HFFc6 (cell line): ENCODE measurements around the gene MCMBP. TPM values are rescaled to one million over a fixed set of nuclear protein-coding genes. Genes with fewer than 3 reads are reported as not detected.

Source experiments
- DNase-seq: peaks from one replicate; pipeline ENCODE4 v3.0.0-alpha.2; 2018
- H3K27ac Mint-ChIP-seq: 2 replicates; pipeline ENCODE4 v1.8.0; 2020; ENCODE audit warnings: mild to moderate bottlenecking, mixed read lengths
- H3K27me3 Mint-ChIP-seq: 2 replicates; pipeline ENCODE4 v1.8.0; 2021; ENCODE audit warnings: mild to moderate bottlenecking, moderate library complexity, mixed read lengths; ENCODE audit not compliant: insufficient read depth
- H3K36me3 Mint-ChIP-seq: 2 replicates; pipeline ENCODE4 v1.8.0; 2021; ENCODE audit warnings: low read depth, mixed read lengths
- H3K4me1 Mint-ChIP-seq: 2 replicates; pipeline ENCODE4 v1.8.0; 2020; ENCODE audit warnings: low read depth, mixed read lengths
- H3K4me3 Mint-ChIP-seq: 2 replicates; pipeline ENCODE4 v1.8.0; 2020; ENCODE audit warnings: mild to moderate bottlenecking, moderate library complexity, mixed read lengths
- H3K9me3 Mint-ChIP-seq: 2 replicates; pipeline ENCODE4 v1.8.0; 2020; ENCODE audit warnings: mild to moderate bottlenecking, mixed read lengths
- CTCF ChIP-seq: fragments of 200-600 bp; sonication (generic); IDR thresholded peaks from 2 replicates; pipeline ENCODE4 v1.5.0; 2021; ENCODE audit warnings: antibody characterized with exemption, mild to moderate bottlenecking
- total RNA-seq, 6 experiments: library from RNA; stranded (reverse); fragmentation: NEBNext Ultra II Directional; extraction: Animal tissue kit (Norgen Biotek cat#: 25700); gene quantifications; 2 replicates in 1 of 6; 3 replicates in 5 of 6; pipeline ENCODE4 v1.2.3, GENCODE V29; 2021

Gene MCMBP
- total RNA-seq, 6 experiments from 2014 or later = 40.4 to 59.0 (median 53.5) TPM

GRCh38 chr10:119903946-119904666, 31.5 kb upstream of the MCMBP start:
- no peak for TF ChIP-seq CTCF
- no peak for DNase-seq
- Mint-ChIP-seq H3K4me1 (peaks cover 9% of the 10 kb centered on the region), H3K27me3 (no peaks in the 10 kb centered on the region; the same call in 1 of the 2 replicates), H3K27ac (no peak overlapping the region), H3K9me3 (no peaks in the 10 kb centered on the region), H3K36me3 (peaks cover 25% of the 10 kb centered on the region), H3K4me3 (no peak overlapping the region)

- Mint-ChIP-seq H3K36me3 (peaks cover 25% of the 10 kb centered on the region), H3K27me3 (peaks cover 2% of the 10 kb centered on the region; the same call in 1 of the 2 replicates), H3K4me1 (peaks cover 39% of the 10 kb centered on the region), H3K9me3 (no peaks in the 10 kb centered on the region), H3K4me3 (no peak overlapping the region), H3K27ac (no peak overlapping the region)
- DNase-seq = no peak
- TF ChIP-seq CTCF = no peak
These were observed 25.9 kb upstream of the MCMBP start for GRCh38 chr10:119898577-119898976.

GRCh38 chr10:119896937-119897770, 24.5 kb upstream of the MCMBP start:
- DNase-seq = no peak
- no peaks in the 10 kb centered on the region for H3K9me3 Mint-ChIP-seq
- peaks cover 30% of the 10 kb centered on the region for H3K36me3 Mint-ChIP-seq
- no peak for TF ChIP-seq CTCF
- peak overlapping the region; percentile 68 for H3K4me3 Mint-ChIP-seq
- peak overlapping the region; percentile 69 for H3K27ac Mint-ChIP-seq
- peaks cover 2% of the 10 kb centered on the region; the same call in 1 of the 2 replicates for H3K27me3 Mint-ChIP-seq
- peaks cover 44% of the 10 kb centered on the region for H3K4me1 Mint-ChIP-seq

GRCh38 chr10:119896061-119896655, 23.5 kb upstream of the MCMBP start:
- Mint-ChIP-seq H3K36me3 (peaks cover 31% of the 10 kb centered on the region), H3K4me3 (peak overlapping the region; percentile 68), H3K4me1 (peaks cover 47% of the 10 kb centered on the region), H3K27me3 (peaks cover 2% of the 10 kb centered on the region; the same call in 1 of the 2 replicates), H3K9me3 (no peaks in the 10 kb centered on the region), H3K27ac (peak overlapping the region; percentile 69)
- DNase-seq = peak; percentile 55
- no peak for TF ChIP-seq CTCF

- peak overlapping the region; percentile 53 for H3K27ac Mint-ChIP-seq
- peaks cover 11% of the 10 kb centered on the region for H3K27me3 Mint-ChIP-seq
- no peak for TF ChIP-seq CTCF
- H3K9me3 Mint-ChIP-seq = peaks cover 9% of the 10 kb centered on the region; the same call in 1 of the 2 replicates
- H3K4me1 Mint-ChIP-seq = peaks cover 47% of the 10 kb centered on the region
- DNase-seq = no peak
- peak overlapping the region; percentile 100 for H3K4me3 Mint-ChIP-seq
- H3K36me3 Mint-ChIP-seq = peaks cover 41% of the 10 kb centered on the region
These were observed 21.3 kb upstream of the MCMBP start for GRCh38 chr10:119893845-119894427.
